NCI-H1048 (cell line): ENCODE measurements around the gene NSDHL.
"Not testable (repeated sequence)": the region's sequence is repeated elsewhere in the genome, so short reads cannot be mapped to it uniquely, and the experiment has no call there.

Source experiments
- DNase-seq: peaks from one replicate; lab custom pipeline; 2025; lab: John Stamatoyannopoulos, UW

The NSDHL gene

GRCh38 chrX:152895121-152895520 lies 64.3 kb downstream of the NSDHL start:
- DNase-seq: no peak

- no peak for DNase-seq
Observed at GRCh38 chrX:152895724-152896420, 65.0 kb downstream of the NSDHL start.

- DNase-seq: no peak
Observed at GRCh38 chrX:152896450-152896849, 65.6 kb downstream of the NSDHL start.

GRCh38 chrX:152897222-152898131 lies 66.6 kb downstream of the NSDHL start, which contains the start of gene ZNF185:
ZNF185 (plus strand) TSS chrX:152898067; CDS start chrX:152914490, 16,423 bp downstream.
- peak; percentile 6 for DNase-seq

GRCh38 chrX:152898442-152898841 lies 67.6 kb downstream of the NSDHL start:
- DNase-seq: no peak

GRCh38 chrX:152899111-152899873 lies 68.4 kb downstream of the NSDHL start:
- DNase-seq: no peak

- DNase-seq: no peak
Observed at GRCh38 chrX:152899874-152900719, 69.2 kb downstream of the NSDHL start.

GRCh38 chrX:152900937-152901445 lies 70.1 kb downstream of the NSDHL start:
- no peak for DNase-seq

GRCh38 chrX:152901816-152902501 lies 71.1 kb downstream of the NSDHL start:
- DNase-seq: no peak

- no peak for DNase-seq
Observed at GRCh38 chrX:152902502-152902820, 71.6 kb downstream of the NSDHL start.

GRCh38 chrX:152903589-152903988 lies 72.7 kb downstream of the NSDHL start:
- DNase-seq: no peak

GRCh38 chrX:152904151-152905080 lies 73.6 kb downstream of the NSDHL start:
- no peak for DNase-seq

- no peak for DNase-seq
Observed at GRCh38 chrX:152905081-152905420, 74.2 kb downstream of the NSDHL start.

- no peak for DNase-seq
Observed at GRCh38 chrX:152907084-152907651, 76.3 kb downstream of the NSDHL start.

- no peak for DNase-seq
Observed at GRCh38 chrX:152908486-152908885, 77.6 kb downstream of the NSDHL start.

- not testable (repeated sequence) for DNase-seq
Observed at GRCh38 chrX:152910018-152910417, 79.2 kb downstream of the NSDHL start.

GRCh38 chrX:152912106-152912505 lies 81.2 kb downstream of the NSDHL start:
- no peak for DNase-seq

- no peak for DNase-seq
Observed at GRCh38 chrX:152912641-152913040, 81.8 kb downstream of the NSDHL start.

GRCh38 chrX:152913346-152913745 lies 82.5 kb downstream of the NSDHL start:
- no peak for DNase-seq
